ENCODE results near the gene SLC4A5.
A peak's percentile ranks its signal among the peaks of the same experiment; 100 is the strongest.

Gene SLC4A5, protein sequence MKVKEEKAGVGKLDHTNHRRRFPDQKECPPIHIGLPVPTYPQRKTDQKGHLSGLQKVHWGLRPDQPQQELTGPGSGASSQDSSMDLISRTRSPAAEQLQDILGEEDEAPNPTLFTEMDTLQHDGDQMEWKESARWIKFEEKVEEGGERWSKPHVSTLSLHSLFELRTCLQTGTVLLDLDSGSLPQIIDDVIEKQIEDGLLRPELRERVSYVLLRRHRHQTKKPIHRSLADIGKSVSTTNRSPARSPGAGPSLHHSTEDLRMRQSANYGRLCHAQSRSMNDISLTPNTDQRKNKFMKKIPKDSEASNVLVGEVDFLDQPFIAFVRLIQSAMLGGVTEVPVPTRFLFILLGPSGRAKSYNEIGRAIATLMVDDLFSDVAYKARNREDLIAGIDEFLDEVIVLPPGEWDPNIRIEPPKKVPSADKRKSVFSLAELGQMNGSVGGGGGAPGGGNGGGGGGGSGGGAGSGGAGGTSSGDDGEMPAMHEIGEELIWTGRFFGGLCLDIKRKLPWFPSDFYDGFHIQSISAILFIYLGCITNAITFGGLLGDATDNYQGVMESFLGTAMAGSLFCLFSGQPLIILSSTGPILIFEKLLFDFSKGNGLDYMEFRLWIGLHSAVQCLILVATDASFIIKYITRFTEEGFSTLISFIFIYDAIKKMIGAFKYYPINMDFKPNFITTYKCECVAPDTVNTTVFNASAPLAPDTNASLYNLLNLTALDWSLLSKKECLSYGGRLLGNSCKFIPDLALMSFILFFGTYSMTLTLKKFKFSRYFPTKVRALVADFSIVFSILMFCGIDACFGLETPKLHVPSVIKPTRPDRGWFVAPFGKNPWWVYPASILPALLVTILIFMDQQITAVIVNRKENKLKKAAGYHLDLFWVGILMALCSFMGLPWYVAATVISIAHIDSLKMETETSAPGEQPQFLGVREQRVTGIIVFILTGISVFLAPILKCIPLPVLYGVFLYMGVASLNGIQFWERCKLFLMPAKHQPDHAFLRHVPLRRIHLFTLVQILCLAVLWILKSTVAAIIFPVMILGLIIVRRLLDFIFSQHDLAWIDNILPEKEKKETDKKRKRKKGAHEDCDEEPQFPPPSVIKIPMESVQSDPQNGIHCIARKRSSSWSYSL

DNA sequence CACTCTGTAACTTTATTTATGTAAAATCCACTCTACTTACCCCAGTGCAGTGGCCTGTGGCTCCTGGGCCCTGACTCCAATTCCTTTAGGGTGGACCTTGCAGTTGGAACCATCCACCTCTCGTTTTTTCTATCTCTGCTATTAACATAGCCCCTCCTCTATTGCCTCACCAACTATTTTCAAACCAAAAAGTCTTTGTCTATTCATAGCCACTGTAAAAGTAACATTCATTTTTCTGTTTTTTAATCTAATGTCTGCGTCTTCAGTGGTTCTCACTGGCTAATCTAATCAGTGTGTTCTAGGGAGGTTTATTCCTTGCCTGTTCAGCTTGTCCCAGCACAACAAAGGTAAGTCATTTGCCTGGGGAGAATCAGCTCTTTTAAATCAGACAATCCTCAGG lies at the start of gene SLC4A5:
Gene SLC4A5 (minus strand): TSS at position 101 of the 400 bp plus-strand sequence. CDS start 28,393 bp downstream, outside the sequence.
- no peak for DNase-seq (ENCODE audit: low read depth)
- H3K4me3 ChIP-seq (ENCODE audit: low read depth, low read length): no peak within 1 kb of the TSS

GRCh38 chr2:74392449-74392743 lies 49.2 kb upstream of the SLC4A5 start:
- no peak overlapping the region for H3K4me3 ChIP-seq (ENCODE audit: low read depth, low read length)
- no peak for DNase-seq (ENCODE audit: low read depth)

DNA sequence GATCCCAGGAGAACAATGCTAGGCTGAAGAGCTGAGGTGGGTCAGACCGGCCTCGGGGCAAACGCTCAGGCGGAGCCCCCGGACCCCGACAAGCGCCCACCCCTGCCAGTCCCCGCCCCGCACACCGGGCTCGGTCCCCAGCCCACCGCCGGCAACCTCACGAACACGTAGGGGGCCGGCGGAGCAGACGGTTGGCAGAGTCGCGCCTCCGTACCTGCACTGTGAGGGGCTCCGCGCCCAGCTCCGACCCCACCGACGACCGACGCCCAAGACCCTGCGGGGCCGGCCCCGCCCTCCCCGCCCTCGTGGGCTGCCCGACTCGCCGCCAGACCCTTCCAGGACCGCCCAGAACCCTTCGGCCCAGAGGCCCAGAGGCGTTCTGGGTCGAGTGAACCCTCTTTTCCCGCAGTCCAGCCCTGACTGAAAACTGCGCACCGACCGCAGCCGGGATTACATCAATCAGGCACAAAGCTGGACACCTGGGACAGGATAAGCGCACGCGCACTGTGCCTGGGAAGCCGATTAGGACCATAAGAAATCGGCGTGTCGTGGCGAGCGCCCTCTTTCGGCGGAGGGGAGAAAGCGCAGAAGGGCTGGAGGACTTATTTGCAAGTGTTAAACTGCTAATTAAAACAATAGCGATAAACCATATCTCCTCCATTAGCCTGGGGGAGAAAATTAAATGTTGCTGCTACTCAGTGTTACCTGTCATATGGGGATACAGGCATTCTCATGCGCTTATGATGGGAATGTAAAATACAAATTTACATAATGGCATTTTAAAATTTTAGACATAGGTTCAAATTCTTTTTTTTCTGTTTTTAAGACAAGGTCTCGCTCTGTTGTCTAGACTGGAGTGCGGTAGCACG lies 48.6 kb upstream of the SLC4A5 start:
- DNase-seq (ENCODE audit: low read depth): peak; percentile 56
- H3K4me3 ChIP-seq (ENCODE audit: low read depth, low read length): peak overlapping the region; percentile 90

DNA sequence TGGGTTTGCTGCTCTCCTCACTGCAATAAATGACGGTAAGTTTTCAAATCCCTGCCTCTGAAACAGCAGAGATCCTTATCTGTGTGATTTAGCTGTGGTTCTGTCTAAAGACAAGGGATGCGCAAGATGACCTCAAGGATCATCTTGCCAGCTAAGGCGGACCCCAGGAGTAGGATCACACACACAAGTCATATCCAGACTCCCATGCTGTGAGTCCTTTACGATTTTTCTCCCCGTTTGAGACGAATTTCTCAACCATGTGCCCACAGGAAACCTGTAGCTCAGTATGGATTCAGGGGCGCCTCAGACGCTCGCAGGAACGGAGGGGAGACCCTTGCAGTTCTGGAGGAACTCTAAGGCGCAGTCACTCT lies 48.0 kb upstream of the SLC4A5 start:
- peak overlapping the region; percentile 90 for H3K4me3 ChIP-seq (ENCODE audit: low read depth, low read length)
- no peak for DNase-seq (ENCODE audit: low read depth)

- no peak for DNase-seq (ENCODE audit: low read depth)
- H3K4me3 ChIP-seq (ENCODE audit: low read depth, low read length): peak overlapping the region; percentile 90
These were observed 47.4 kb upstream of the SLC4A5 start for GRCh38 chr2:74390606-74391005.

- no peak for DNase-seq (ENCODE audit: low read depth)
- no peak overlapping the region for H3K4me3 ChIP-seq (ENCODE audit: low read depth, low read length)
These were observed 44.1 kb upstream of the SLC4A5 start for GRCh38 chr2:74387346-74387745.

DNA sequence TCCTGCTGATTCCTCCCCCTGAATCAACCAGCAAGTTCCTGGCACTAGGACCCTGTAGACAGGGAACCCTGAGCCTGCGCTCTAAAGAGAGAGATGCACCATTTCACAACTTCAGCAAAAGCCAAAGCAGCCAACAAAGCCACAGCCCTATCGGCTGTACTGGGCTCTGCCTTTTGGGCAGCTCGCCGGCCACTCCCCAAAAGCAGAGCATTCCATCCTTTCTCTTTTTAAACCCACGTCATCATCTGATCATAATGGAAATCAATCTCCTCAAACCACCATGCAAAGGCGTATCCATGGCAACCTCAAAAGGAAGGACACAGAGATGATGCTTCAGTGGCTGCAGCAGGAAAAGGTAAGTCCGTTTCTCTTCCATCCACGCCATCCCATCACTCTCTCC lies 42.2 kb upstream of the SLC4A5 start:
- H3K4me3 ChIP-seq (ENCODE audit: low read depth, low read length): no peak overlapping the region
- DNase-seq (ENCODE audit: low read depth): no peak

GRCh38 chr2:74384051-74384450 lies 40.8 kb upstream of the SLC4A5 start:
- no peak for DNase-seq (ENCODE audit: low read depth)
- H3K4me3 ChIP-seq (ENCODE audit: low read depth, low read length): no peak overlapping the region

- no peak overlapping the region for H3K4me3 ChIP-seq (ENCODE audit: low read depth, low read length)
- peak; percentile 42 for DNase-seq (ENCODE audit: low read depth)
These were observed 40.0 kb upstream of the SLC4A5 start for GRCh38 chr2:74383254-74383653.

DNA sequence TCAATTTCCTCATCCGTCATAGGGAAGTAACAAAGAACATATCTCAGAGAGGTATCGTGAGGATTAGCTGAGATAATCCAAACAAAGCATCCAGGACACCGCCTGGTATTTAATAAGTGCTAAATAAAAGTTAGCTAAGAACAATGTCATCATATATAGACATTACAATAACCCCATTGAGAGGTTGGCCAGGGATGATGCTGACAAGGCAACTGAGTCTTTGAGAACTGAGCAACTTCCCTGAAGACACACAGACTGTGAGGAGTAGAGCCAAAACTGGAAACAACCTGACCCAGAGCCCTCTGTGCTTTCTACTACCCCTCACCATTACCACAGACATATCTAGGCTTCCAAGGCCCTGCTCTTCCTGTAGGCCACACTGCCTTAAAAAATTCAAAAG lies 38.5 kb upstream of the SLC4A5 start:
- H3K4me3 ChIP-seq (ENCODE audit: low read depth, low read length): no peak overlapping the region
- DNase-seq (ENCODE audit: low read depth): no peak

GRCh38 chr2:74379851-74380789 lies 36.9 kb upstream of the SLC4A5 start, which contains the start of gene DCTN1:
Gene DCTN1, minus strand, starts transcription at chr2:74380311. Its CDS starts 274 bp downstream, at chr2:74380037.
- H3K4me3 ChIP-seq (ENCODE audit: low read depth, low read length): peak within 1 kb of the TSS; percentile 53
- no peak for DNase-seq (ENCODE audit: low read depth)

- DNase-seq (ENCODE audit: low read depth): no peak
These were observed 34.8 kb upstream of the SLC4A5 start for GRCh38 chr2:74378007-74378406.

GRCh38 chr2:74375838-74376237 lies 32.6 kb upstream of the SLC4A5 start:
- no peak for DNase-seq (ENCODE audit: low read depth)

More at GRCh38 chr2:74378007-74378406, 34.8 kb upstream of the SLC4A5 start:
- no peak overlapping the region for H3K4me3 ChIP-seq (ENCODE audit: low read depth, low read length)

DNA sequence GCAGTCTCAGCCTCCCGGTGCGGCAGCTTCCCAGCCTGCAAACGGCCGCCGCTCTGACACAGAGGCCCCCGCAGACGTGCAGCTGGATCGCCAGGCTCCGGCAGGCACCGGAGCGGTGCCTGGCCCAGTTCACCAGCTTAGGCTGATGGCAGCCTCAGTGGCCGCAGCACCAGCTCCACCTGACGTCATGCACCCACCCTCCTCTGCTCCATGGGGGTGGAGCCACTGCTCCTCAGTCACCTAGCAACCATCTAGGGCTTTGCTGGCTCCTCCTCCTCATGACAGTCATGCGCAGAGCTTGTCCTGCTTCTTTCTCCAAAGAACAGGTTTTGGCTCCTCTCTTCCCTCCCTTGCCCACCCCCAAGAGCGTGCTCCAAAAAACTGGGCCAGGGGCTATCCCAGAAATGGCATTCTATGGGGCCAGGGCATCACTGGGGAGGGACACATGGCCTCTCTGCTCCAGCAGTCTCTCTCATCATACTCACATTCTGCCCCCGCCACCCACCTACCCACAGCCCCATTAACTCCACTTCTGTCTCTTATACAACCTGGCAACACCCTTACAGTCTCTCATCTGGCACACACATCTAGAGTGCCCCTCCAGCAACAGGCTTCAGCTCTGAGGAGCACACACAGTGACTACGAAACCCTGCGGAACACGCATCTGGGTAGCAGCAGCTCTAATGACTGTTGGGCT lies 31.4 kb upstream of the SLC4A5 start:
- peak; percentile 55 for DNase-seq (ENCODE audit: low read depth)
- H3K4me3 ChIP-seq (ENCODE audit: low read depth, low read length): peak overlapping the region; percentile 40

More at GRCh38 chr2:74375838-74376237, 32.6 kb upstream of the SLC4A5 start:
- H3K4me3 ChIP-seq (ENCODE audit: low read depth, low read length): no peak overlapping the region

DNA sequence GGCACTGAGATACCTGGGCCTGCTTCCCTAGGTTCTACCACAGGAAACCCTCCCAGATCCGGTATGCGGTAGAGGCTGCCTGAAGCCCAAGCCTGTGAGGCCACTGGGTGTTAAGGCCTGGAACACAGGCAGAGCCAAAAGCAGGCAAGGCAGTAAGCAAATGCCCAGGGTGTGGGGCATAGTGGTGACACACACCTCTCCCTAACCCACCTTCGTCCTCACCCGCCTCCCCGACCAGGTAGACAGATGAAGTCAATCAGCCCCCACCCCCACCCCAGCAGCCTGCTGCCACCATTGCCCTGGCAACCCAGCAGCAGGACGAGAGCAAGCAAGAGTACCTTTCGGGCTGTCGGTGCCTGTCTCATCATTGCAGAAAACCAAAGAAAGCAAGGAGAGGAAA lies 30.8 kb upstream of the SLC4A5 start:
- no peak for DNase-seq (ENCODE audit: low read depth)
- peak overlapping the region; percentile 40 for H3K4me3 ChIP-seq (ENCODE audit: low read depth, low read length)

- DNase-seq (ENCODE audit: low read depth): peak; percentile 24
- no peak overlapping the region for H3K4me3 ChIP-seq (ENCODE audit: low read depth, low read length)
These were observed 30.0 kb upstream of the SLC4A5 start for GRCh38 chr2:74373221-74373676.

- DNase-seq (ENCODE audit: low read depth): no peak
These were observed 29.5 kb upstream of the SLC4A5 start for GRCh38 chr2:74372674-74373073.

More at GRCh38 chr2:74372674-74373073, 29.5 kb upstream of the SLC4A5 start:
- no peak overlapping the region for H3K4me3 ChIP-seq (ENCODE audit: low read depth, low read length)

All from skeletal muscle cell (primary cell).